ENCODE measurements around the gene C2orf76.
A peak's percentile ranks its signal among the peaks of the same experiment; 100 is the strongest.
"Not testable (repeated sequence)": the region's sequence is repeated elsewhere in the genome, so short reads cannot be mapped to it uniquely, and the experiment has no call there.

Gene C2orf76

GRCh38 chr2:119366649-119367471 lies at the start of gene C2orf76, which contains the start of gene DBI:
TSS of gene C2orf76 (minus strand) at chr2:119366834. CDS start at chr2:119339959, 26,875 bp downstream.
TSS of gene DBI (plus strand) at chr2:119366977. CDS start at chr2:119367052, 75 bp downstream.
- peak; percentile 92 for DNase-seq

- DNase-seq: no peak
These were observed 49.0 kb upstream of the C2orf76 start for GRCh38 chr2:119415630-119416029.

GRCh38 chr2:119414894-119415293 lies 48.3 kb upstream of the C2orf76 start:
- DNase-seq: no peak

DNA sequence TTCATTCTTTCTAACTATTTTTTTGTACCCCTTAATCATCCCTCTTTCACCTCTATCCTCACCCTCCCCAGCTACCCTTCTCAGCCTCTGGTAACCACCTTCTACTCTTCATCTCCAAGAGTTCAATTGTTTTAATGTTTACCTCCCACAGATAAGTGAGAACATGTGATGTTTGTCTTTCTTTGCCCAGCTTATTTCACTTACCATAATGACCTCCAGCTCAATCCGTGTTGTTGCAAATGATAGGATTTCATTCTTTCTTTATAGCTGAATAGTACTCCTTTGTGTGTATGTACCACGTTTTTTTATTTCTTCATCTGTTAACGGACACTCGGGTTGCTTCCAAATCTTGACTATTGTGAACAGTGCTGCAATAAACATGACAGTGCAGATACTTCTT lies 42.9 kb upstream of the C2orf76 start:
- no peak for DNase-seq

DNA sequence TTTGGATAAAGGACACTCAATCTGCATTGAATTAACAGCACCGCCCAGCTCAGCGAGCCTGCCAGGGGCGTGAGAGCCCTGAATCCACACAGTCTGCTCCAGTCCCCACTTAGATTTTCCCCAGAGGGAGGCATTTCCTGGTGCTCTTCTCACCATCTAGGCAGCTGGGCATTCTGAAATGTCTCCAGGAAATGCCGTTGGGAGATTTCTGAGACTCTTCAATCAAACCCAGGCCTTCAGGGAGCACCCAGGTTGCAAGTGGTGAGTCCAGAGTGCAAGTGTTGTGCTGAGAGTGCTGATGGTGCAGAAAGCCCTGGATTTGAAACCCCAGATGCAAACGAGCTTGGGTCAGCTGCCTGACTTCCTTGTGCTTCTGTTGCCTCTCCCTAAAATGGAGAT lies 41.6 kb upstream of the C2orf76 start:
- DNase-seq: no peak

GRCh38 chr2:119407430-119408220 lies 41.0 kb upstream of the C2orf76 start:
- no peak for DNase-seq

- DNase-seq: no peak
These were observed 38.5 kb upstream of the C2orf76 start for GRCh38 chr2:119405151-119405550.

- not testable (repeated sequence) for DNase-seq
These were observed 37.0 kb upstream of the C2orf76 start for GRCh38 chr2:119403618-119404017.

DNA sequence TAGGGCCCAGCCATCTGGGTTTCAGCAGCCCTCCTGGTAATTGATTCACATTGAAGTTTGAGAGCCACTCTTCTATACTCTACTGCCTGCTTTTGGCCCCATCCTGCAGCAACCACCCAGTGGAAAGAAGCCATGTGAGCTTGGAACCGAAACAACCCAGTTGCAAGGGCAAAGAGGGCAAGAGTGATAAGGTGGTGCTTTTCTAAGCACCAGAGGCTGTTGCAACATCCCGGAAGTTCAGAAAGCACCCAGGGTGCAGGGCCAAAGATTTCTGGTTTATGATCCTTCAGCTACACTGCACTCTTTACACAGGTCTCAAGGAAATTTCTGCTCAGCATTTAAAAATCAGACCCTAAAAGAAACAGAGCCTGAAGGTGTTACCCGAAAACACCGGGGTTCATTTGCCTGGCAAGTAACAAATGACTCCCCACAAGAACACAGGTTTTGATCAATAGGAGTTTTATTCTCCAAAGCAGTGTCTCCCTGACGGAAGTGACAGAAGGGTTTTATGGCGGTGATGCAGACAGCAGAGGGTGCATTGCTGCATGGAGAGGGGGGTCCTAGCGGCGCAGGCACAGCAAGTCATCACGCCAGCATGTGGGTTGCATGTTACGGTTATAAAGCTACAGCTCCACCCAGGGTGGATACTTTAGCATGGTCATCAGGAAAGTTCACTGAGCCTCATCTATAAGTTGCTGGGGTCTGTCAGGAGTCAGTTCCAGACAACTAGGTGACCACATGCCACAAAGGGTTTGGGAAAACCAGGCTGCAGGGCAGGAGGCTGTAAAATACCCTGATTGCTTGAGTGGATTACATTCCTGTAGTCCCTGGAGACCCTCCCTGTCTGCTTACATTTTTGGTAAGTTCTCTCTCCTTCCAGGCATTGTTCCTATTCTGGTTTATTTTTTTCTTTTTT lies 36.3 kb upstream of the C2orf76 start:
- no peak for DNase-seq

GRCh38 chr2:119402106-119402505 lies 35.5 kb upstream of the C2orf76 start:
- DNase-seq: no peak

DNA sequence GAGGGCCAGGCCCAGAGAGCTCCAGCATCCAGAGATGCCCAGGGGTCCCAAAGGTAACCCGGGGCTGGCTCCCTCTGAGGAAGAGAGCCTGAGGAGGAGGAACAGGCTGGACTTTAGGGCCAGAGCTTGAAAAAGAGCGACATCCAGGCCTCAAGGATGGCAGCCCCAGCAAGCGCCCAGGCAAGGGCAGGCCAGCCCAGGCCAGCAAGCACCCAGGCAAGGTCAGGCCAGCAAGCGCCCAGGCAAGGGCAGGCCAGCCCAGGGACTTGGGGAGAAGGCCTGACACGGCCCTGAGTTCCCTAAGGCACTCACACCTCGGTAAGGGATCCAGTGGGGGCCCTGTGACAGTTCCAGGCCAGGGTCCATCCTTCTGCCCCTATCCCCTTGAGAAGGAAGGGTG lies 30.6 kb upstream of the C2orf76 start:
- DNase-seq: no peak

- no peak for DNase-seq
These were observed 27.5 kb upstream of the C2orf76 start for GRCh38 chr2:119393971-119394748.

DNA sequence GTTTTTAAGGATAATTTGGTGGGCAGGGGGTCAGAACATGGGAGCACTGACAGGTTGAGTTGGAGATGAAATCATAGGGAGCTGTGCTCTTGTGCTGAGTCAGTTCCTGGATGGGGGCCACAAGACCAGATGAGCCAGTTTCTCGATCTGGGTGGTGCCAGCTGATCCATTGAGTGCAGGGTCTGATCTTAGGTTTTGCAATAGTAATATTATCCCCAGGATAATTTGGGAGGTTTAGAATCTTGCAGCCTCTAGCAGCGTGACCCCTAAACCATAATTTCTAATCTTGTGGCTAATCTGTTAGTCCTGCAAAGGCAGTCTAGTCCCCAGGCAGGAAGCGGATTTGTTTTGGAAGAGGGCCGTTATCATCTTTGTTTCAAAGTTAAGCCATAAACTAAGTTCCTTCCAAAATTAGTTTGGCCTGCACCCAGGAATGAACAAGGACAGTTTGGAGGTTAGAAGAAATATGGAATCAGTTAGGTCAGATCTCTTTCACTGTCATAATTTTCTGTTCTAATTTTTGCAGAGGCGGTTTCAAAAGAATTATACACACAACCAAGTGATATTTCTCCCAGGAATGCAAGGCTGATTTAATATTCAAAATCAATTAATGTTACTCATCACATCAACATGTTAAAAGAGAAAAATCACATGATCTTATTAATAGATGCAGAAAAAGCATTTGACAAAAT lies 23.1 kb upstream of the C2orf76 start:
- DNase-seq: no peak

DNA sequence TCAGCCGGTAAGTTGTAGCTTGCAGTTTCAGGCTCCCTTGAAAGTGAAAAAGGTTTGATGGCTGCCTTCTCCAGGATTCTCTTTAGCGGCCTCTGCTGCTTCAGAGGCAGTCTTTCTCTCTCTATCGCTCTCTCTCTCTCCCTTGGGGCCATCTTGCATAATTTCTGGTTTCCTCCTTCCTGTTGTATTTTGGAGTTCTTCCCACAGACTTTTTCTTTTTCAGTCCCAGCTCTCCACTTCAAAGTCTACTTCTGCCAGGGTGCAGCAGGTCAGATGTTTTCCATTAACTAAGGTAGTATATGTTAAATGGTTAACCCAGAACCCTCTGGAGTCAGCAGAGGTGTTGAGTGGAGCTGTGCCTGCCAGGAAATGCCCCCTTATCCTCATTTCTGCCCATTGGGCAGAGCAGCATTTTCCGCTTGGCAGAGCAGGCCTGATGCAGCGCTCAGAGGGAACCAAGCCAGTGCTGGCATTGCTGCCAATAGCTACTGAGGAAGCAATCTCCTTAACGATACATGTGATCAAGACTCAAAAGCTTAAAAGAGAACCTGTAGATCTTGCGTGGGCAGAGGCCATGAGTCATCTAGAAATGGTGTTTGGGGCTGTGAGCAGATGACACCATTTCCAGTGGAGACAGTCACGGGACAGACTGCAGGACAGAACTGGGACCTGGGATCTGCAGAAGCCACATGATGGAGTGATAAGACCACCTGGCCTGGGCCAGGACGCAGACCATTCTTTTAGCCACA lies 20.9 kb upstream of the C2orf76 start:
- DNase-seq: peak; percentile 46

GRCh38 chr2:119385466-119385865 lies 18.8 kb upstream of the C2orf76 start:
- no peak for DNase-seq

GRCh38 chr2:119384971-119385370 lies 18.3 kb upstream of the C2orf76 start:
- DNase-seq: no peak

DNA sequence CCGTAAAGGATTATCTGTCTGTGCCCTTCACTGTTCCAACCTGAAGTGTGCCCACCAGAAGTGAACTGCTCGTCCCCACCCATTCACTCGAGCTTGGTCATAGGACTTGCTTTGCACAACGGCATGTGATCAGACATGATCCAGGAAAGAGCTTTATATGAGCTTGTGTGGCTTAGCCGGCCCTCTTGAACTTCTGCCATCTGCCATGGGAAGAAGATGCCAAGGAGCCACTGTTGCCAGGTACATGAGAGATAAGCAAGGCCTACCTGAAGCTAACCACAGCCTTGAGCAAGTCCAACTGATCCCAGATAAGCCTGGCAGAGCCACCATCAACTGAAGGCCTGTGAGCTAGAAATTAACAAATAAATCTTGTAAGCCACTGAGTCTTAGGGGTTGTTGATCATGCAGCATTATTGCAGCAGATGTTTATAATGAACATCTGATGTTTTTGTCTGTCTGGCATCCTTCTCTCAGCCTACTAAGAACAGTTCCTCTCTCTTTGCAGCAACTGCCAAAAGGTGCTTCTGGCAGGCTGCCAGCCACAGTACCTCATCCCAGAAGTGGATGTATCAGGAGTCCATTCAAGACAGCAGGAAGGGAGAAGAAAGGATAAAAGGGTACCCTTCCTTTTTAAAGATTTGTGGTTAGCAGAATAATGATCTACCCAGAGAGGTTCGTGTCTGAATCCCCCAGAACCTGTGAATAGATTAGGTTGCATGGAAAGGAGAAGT lies 16.9 kb upstream of the C2orf76 start:
- DNase-seq: no peak

DNA sequence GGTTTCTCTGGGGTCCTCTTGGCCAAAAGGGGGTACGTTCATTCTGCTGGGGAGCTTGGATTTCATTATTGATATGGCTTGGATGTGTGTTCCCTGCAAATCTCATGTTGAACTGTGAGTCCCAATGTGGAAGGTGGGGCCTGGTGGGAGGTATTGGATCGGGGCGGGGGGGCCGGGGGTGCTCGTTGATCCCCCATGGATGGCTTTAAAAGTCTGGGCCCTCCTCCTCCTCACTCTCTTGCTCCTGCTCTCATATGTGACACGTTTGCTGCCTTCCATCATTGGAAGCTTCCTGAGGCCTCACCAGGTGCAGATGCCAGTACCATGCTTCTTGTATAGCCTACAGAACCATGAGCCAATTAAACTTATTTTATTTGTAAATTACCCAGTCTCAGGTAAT lies 11.9 kb upstream of the C2orf76 start:
- DNase-seq: no peak

DNA sequence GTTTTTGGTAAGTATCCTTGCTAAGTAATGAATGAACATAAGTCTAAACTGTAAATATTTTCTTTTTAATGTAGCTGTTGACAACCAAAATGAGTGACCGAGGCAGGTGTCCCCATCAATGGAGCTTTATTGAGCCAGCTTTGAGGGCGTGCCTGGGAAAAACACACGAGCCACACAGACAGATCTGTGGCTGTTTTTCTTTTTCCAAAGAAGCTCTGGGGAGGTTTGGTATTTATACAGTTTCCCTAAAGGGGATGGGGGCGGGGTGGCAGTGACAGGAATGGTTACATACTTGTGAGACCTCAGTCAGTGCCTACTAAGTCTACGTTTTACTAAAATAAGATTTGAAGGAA lies 11.3 kb upstream of the C2orf76 start:
- DNase-seq: no peak
